HEK293 (cell line): ENCODE results near the gene TCEA3.

Experiments used
- FEZF1 ChIP-seq: fragments of 450-650 bp; formaldehyde crosslinking; IDR thresholded peaks from 2 replicates; pipeline ENCODE4 v1.5.1; 2016; ENCODE audit warnings: missing biosample characterization, missing genetic modification characterization
- GLI2 ChIP-seq: fragments of 450-650 bp; formaldehyde crosslinking; IDR thresholded peaks from 2 replicates; pipeline ENCODE4; 2017; ENCODE audit warnings: missing biosample characterization, missing genetic modification characterization, low read depth, borderline replicate concordance
- HIC1 ChIP-seq: fragments of 450-650 bp; formaldehyde crosslinking; IDR thresholded peaks from 2 replicates; pipeline ENCODE4 v1.5.1; 2016; ENCODE audit warnings: missing biosample characterization, missing genetic modification characterization
- HOXC10 ChIP-seq: sonication (generic); formaldehyde crosslinking; IDR thresholded peaks from 2 replicates; pipeline ENCODE4 v1.8.1; 2023; ENCODE audit warnings: mild to moderate bottlenecking, missing genetic modification reagents
- SETDB1 ChIP-seq: IDR thresholded peaks from one replicate; pipeline ENCODE4 v1.6.1; 2017; ENCODE audit warnings: mild to moderate bottlenecking, low read length, moderate library complexity, mixed read lengths; ENCODE audit not compliant: insufficient read length
- SP2 ChIP-seq: fragments of 450-650 bp; formaldehyde crosslinking; IDR thresholded peaks from 2 replicates; pipeline ENCODE4 v1.5.1; 2016; ENCODE audit warnings: missing biosample characterization, missing genetic modification characterization
- TRIM28 ChIP-seq: IDR thresholded peaks from 2 replicates; pipeline ENCODE4 v1.6.1; 2011; ENCODE audit warnings: low read length, control low read depth, borderline replicate concordance
- WT1 ChIP-seq: fragments of 450-650 bp; formaldehyde crosslinking; IDR thresholded peaks from 2 replicates; pipeline ENCODE4 v1.5.1; 2016; ENCODE audit warnings: missing biosample characterization, missing genetic modification characterization
- YY1 ChIP-seq: fragments of 450-650 bp; formaldehyde crosslinking; IDR thresholded peaks from 2 replicates; pipeline ENCODE4 v1.5.1; 2018; ENCODE audit warnings: missing biosample characterization, missing genetic modification characterization
- YY2 ChIP-seq: fragments of 450-650 bp; formaldehyde crosslinking; IDR thresholded peaks from 2 replicates; pipeline ENCODE4 v1.5.1; 2016; ENCODE audit warnings: missing biosample characterization, missing genetic modification characterization
- ZFP3 ChIP-seq: fragments of 450-650 bp; formaldehyde crosslinking; IDR thresholded peaks from 2 replicates; pipeline ENCODE4 v1.5.1; 2016; ENCODE audit warnings: low read depth, missing biosample characterization, missing genetic modification characterization
- ZFP37 ChIP-seq: fragments of 450-650 bp; formaldehyde crosslinking; IDR thresholded peaks from 2 replicates; pipeline ENCODE4 v1.5.1; 2016; ENCODE audit warnings: missing biosample characterization, missing genetic modification characterization
- ZNF146 ChIP-seq: fragments of 450-650 bp; formaldehyde crosslinking; IDR thresholded peaks from 2 replicates; pipeline ENCODE4 v1.5.1; 2016; ENCODE audit warnings: missing biosample characterization, missing genetic modification characterization
- ZNF2 ChIP-seq: fragments of 450-650 bp; formaldehyde crosslinking; IDR thresholded peaks from 2 replicates; pipeline ENCODE4 v1.5.1; 2016; ENCODE audit warnings: missing biosample characterization, missing genetic modification characterization
- ZNF211 ChIP-seq: fragments of 450-650 bp; formaldehyde crosslinking; IDR thresholded peaks from 2 replicates; pipeline ENCODE4 v1.5.1; 2016; ENCODE audit warnings: low read depth, missing biosample characterization, missing genetic modification characterization
- ZNF223 ChIP-seq: fragments of 450-650 bp; formaldehyde crosslinking; IDR thresholded peaks from 2 replicates; pipeline ENCODE4 v1.5.1; 2016; ENCODE audit warnings: missing biosample characterization, missing genetic modification characterization
- ZNF292 ChIP-seq: fragments of 450-650 bp; formaldehyde crosslinking; IDR thresholded peaks from 2 replicates; pipeline ENCODE4 v1.5.1; 2016; ENCODE audit warnings: low read depth, missing biosample characterization, missing genetic modification characterization, borderline replicate concordance
- ZNF302 ChIP-seq: fragments of 450-650 bp; formaldehyde crosslinking; IDR thresholded peaks from 2 replicates; pipeline ENCODE4 v1.5.1; 2016; ENCODE audit warnings: missing biosample characterization, missing genetic modification characterization, low read depth
- ZNF555 ChIP-seq: fragments of 450-650 bp; formaldehyde crosslinking; conservative IDR thresholded peaks from 2 replicates; pipeline ENCODE4 v1.5.1; 2017; ENCODE audit warnings: missing biosample characterization, mild to moderate bottlenecking, missing genetic modification characterization, inconsistent platforms
- ZNF560 ChIP-seq: fragments of 450-650 bp; formaldehyde crosslinking; IDR thresholded peaks from 2 replicates; pipeline ENCODE4 v1.5.1; 2017; ENCODE audit warnings: missing biosample characterization, missing genetic modification characterization, borderline replicate concordance
- ZNF580 ChIP-seq: fragments of 450-650 bp; formaldehyde crosslinking; IDR thresholded peaks from 2 replicates; pipeline ENCODE4 v1.5.1; 2016; ENCODE audit warnings: missing biosample characterization, missing genetic modification characterization
- ZNF600 ChIP-seq: fragments of 450-650 bp; formaldehyde crosslinking; IDR thresholded peaks from 2 replicates; pipeline ENCODE4 v1.5.1; 2016; ENCODE audit warnings: missing biosample characterization, missing genetic modification characterization
- ZNF654 ChIP-seq: fragments of 450-650 bp; formaldehyde crosslinking; IDR thresholded peaks from 2 replicates; pipeline ENCODE4 v1.5.1; 2016; ENCODE audit warnings: low read depth, missing biosample characterization, missing genetic modification characterization
- ZNF658 ChIP-seq: fragments of 450-650 bp; formaldehyde crosslinking; IDR thresholded peaks from 2 replicates; pipeline ENCODE4; 2016; ENCODE audit warnings: missing biosample characterization, missing genetic modification characterization
- ZNF843 ChIP-seq: fragments of 450-650 bp; formaldehyde crosslinking; IDR thresholded peaks from 2 replicates; pipeline ENCODE4 v1.5.1; 2016; ENCODE audit warnings: missing biosample characterization, missing genetic modification characterization
- ZSCAN16 ChIP-seq: fragments of 450-650 bp; formaldehyde crosslinking; IDR thresholded peaks from 2 replicates; pipeline ENCODE4 v1.5.1; 2016; ENCODE audit warnings: missing biosample characterization, missing genetic modification characterization
- TF ChIP-seq, protein P1 (sequence below): fragments of 450-650 bp; formaldehyde crosslinking; IDR thresholded peaks from 2 replicates; pipeline ENCODE4 v1.5.1; 2016; ENCODE audit warnings: missing biosample characterization, missing genetic modification characterization
- TF ChIP-seq, protein P2 (sequence below): fragments of 450-650 bp; formaldehyde crosslinking; IDR thresholded peaks from 2 replicates; pipeline ENCODE4 v1.5.1; 2017; ENCODE audit warnings: missing biosample characterization, mild to moderate bottlenecking, missing genetic modification characterization, moderate library complexity
- TF ChIP-seq, protein P3 (sequence below): fragments of 450-650 bp; formaldehyde crosslinking; IDR thresholded peaks from 2 replicates; pipeline ENCODE4 v1.5.1; 2016; ENCODE audit warnings: missing biosample characterization, missing genetic modification characterization
- TF ChIP-seq, protein P4 (sequence below): fragments of 450-650 bp; formaldehyde crosslinking; optimal IDR thresholded peaks from 2 replicates; pipeline ENCODE3; 2016; ENCODE audit warnings: missing biosample characterization, mild to moderate bottlenecking, missing genetic modification characterization
- TF ChIP-seq, protein P5 (sequence below): fragments of 450-650 bp; formaldehyde crosslinking; IDR thresholded peaks from 2 replicates; pipeline ENCODE4 v1.5.1; 2016; ENCODE audit warnings: missing biosample characterization, missing genetic modification characterization

The TCEA3 gene

DNA sequence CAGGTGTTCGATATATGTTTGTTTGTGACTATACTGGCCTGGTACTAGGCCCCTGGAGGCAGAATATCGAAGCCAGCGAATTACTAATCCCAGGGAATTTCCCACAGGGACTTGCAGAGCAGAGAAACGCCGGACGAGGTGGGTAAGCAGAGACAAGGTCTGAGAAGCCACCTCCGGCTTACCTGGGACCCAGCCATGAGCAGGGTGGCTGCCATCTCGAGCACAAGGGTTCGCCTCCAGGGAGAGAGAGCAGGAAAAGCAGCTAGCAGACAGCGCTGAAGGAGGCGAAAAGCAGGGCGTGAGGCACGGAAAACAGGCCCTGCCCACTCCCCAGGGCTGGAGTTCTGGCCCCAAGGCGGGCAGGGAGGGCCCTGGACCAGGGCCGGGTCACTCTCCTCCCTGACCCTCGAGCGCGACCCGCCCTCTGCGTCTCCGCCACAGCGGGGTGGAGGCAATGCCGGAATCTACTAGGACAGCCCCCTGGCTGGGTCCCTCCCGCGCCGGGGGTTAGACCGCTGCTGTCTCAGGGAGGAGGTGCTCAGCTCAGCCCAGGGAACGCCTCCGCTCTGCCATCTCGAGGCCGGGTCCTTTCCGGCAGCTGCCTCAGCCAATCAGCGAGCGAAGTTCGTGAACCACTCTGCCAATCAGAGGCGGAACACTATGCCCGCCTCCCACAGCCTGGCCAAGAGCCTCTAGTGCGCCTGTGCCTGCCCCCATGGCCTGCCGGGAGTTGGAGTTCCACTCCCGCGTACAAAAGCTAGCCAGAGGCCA is 56.6 kb downstream of the TCEA3 start (continued):
- TF ChIP-seq ZNF223 (tag by site-specific recombination) (no peak), ZNF658 (tag by site-specific recombination) (no peak), WT1 (peak; percentile 80), ZNF654 (tag by site-specific recombination) (no peak), ZNF555 (tag by site-specific recombination) (no peak), YY2 (peak; percentile 84), ZNF560 (no peak), ZFP37 (tag by site-specific recombination) (no peak), SP2 (tag by site-specific recombination) (peak; percentile 99), ZNF600 (tag by site-specific recombination) (peak; percentile 58), SETDB1 (no peak), TRIM28 (peak; percentile 37; the same call in 1 of the 2 replicates), HOXC10 (CRISPR knock-in tag) (no peak), ZSCAN16 (tag by site-specific recombination) (no peak), ZNF146 (tag by site-specific recombination) (no peak), HIC1 (peak; percentile 56; the same call in 1 of the 2 replicates), FEZF1 (tag by site-specific recombination) (no peak; the same call in 1 of the 2 replicates), ZNF211 (tag by site-specific recombination) (no peak), ZNF292 (no peak), ZNF843 (tag by site-specific recombination) (0 out of 2 replicates have a peak, but pooled peaks have one; percentile 23), YY1 (tag by site-specific recombination) (peak; percentile 76), ZNF2 (0 out of 2 replicates have a peak, but pooled peaks have one; percentile 30), ZNF580 (no peak), ZNF302 (tag by site-specific recombination) (no peak), ZFP3 (tag by site-specific recombination) (no peak), GLI2 (no peak)
- TF ChIP-seq, protein P1, sequence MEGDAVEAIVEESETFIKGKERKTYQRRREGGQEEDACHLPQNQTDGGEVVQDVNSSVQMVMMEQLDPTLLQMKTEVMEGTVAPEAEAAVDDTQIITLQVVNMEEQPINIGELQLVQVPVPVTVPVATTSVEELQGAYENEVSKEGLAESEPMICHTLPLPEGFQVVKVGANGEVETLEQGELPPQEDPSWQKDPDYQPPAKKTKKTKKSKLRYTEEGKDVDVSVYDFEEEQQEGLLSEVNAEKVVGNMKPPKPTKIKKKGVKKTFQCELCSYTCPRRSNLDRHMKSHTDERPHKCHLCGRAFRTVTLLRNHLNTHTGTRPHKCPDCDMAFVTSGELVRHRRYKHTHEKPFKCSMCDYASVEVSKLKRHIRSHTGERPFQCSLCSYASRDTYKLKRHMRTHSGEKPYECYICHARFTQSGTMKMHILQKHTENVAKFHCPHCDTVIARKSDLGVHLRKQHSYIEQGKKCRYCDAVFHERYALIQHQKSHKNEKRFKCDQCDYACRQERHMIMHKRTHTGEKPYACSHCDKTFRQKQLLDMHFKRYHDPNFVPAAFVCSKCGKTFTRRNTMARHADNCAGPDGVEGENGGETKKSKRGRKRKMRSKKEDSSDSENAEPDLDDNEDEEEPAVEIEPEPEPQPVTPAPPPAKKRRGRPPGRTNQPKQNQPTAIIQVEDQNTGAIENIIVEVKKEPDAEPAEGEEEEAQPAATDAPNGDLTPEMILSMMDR: peak; percentile 38; the same call in 1 of the 2 replicates
- TF ChIP-seq, protein P2, sequence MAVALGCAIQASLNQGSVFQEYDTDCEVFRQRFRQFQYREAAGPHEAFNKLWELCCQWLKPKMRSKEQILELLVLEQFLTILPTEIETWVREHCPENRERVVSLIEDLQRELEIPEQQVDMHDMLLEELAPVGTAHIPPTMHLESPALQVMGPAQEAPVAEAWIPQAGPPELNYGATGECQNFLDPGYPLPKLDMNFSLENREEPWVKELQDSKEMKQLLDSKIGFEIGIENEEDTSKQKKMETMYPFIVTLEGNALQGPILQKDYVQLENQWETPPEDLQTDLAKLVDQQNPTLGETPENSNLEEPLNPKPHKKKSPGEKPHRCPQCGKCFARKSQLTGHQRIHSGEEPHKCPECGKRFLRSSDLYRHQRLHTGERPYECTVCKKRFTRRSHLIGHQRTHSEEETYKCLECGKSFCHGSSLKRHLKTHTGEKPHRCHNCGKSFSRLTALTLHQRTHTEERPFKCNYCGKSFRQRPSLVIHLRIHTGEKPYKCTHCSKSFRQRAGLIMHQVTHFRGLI (tag by site-specific recombination): no peak
- TF ChIP-seq, protein P3, sequence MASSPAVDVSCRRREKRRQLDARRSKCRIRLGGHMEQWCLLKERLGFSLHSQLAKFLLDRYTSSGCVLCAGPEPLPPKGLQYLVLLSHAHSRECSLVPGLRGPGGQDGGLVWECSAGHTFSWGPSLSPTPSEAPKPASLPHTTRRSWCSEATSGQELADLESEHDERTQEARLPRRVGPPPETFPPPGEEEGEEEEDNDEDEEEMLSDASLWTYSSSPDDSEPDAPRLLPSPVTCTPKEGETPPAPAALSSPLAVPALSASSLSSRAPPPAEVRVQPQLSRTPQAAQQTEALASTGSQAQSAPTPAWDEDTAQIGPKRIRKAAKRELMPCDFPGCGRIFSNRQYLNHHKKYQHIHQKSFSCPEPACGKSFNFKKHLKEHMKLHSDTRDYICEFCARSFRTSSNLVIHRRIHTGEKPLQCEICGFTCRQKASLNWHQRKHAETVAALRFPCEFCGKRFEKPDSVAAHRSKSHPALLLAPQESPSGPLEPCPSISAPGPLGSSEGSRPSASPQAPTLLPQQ (tag by site-specific recombination): peak; percentile 59
- TF ChIP-seq, protein P4, sequence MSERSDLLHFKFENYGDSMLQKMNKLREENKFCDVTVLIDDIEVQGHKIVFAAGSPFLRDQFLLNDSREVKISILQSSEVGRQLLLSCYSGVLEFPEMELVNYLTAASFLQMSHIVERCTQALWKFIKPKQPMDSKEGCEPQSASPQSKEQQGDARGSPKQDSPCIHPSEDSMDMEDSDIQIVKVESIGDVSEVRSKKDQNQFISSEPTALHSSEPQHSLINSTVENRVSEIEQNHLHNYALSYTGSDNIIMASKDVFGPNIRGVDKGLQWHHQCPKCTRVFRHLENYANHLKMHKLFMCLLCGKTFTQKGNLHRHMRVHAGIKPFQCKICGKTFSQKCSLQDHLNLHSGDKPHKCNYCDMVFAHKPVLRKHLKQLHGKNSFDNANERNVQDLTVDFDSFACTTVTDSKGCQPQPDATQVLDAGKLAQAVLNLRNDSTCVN (tag by site-specific recombination): no peak
- TF ChIP-seq, protein P5, sequence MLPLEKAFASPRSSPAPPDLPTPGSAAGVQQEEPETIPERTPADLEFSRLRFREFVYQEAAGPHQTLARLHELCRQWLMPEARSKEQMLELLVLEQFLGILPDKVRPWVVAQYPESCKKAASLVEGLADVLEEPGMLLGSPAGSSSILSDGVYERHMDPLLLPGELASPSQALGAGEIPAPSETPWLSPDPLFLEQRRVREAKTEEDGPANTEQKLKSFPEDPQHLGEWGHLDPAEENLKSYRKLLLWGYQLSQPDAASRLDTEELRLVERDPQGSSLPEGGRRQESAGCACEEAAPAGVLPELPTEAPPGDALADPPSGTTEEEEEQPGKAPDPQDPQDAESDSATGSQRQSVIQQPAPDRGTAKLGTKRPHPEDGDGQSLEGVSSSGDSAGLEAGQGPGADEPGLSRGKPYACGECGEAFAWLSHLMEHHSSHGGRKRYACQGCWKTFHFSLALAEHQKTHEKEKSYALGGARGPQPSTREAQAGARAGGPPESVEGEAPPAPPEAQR (tag by site-specific recombination): no peak
